IMR-90 (cell line): ENCODE data around the gene IRAK2. TPM values are rescaled to one million over a fixed set of nuclear protein-coding genes. Genes with fewer than 3 reads are reported as not detected.

Source experiments
- ATAC-seq: fragments of 200-7000 bp; cut with Tn5 transposase; 2 replicates; pipeline ENCODE4 v1.9.1; 2020; ENCODE audit warnings: low read depth, mild to moderate bottlenecking, moderate library complexity
- BruUV-seq: library from RNA; stranded (reverse); fragments of 400-500 nt; replicated peaks from 2 replicates; lab custom pipeline; 2021; lab: Mats Ljungman, UMichigan
- CTCF ChIA-PET: fragments of 300-600 bp; formaldehyde crosslinking; extraction: SDS; loops from one replicate; lab custom pipeline; 2021; ENCODE audit warnings: antibody characterized with exemption; lab: Yijun Ruan, JAX
- POLR2A ChIA-PET: fragments of 300-600 bp; sonication (Branson Sonifier 250); formaldehyde crosslinking; loops from one replicate; lab custom pipeline; 2022; ENCODE audit warnings: antibody characterized with exemption; ENCODE audit not compliant: unreplicated experiment; lab: Charles Lee
- DNase-seq: peaks from one replicate; pipeline ENCODE4 v3.0.0; 2013
- H2AFZ ChIP-seq: replicated peaks from 2 replicates; pipeline ENCODE3; 2013; ENCODE audit warnings: low read length, mild to moderate bottlenecking; ENCODE audit not compliant: poor library complexity
- H2AK5ac ChIP-seq: 2 replicates; pipeline ENCODE4 v1.6.1; 2013; ENCODE audit warnings: low read depth, low read length, inconsistent platforms
- H2AK9ac ChIP-seq: replicated peaks from 2 replicates; pipeline ENCODE3; 2013; ENCODE audit warnings: mild to moderate bottlenecking, low read depth, low read length, moderate library complexity; ENCODE audit not compliant: poor library complexity
- H2BK120ac ChIP-seq: 2 replicates; pipeline ENCODE4 v1.6.1; 2013; ENCODE audit warnings: low read depth, low read length, inconsistent platforms
- H2BK15ac ChIP-seq: 3 replicates; pipeline ENCODE4 v1.6.1; 2013; ENCODE audit warnings: low read depth, low read length, inconsistent platforms
- H2BK20ac ChIP-seq: 2 replicates; pipeline ENCODE4 v1.6.1; 2013; ENCODE audit warnings: low read depth, mild to moderate bottlenecking, inconsistent platforms, low read length, moderate library complexity
- H2BK5ac ChIP-seq: 2 replicates; pipeline ENCODE4 v1.6.1; 2013; ENCODE audit warnings: mild to moderate bottlenecking, low read depth, low read length, inconsistent platforms; ENCODE audit not compliant: poor library complexity, severe bottlenecking
- H3K14ac ChIP-seq: replicated peaks from 2 replicates; pipeline ENCODE4 v1.6.1; 2013; ENCODE audit warnings: low read depth, low read length, inconsistent platforms
- H3K18ac ChIP-seq: 2 replicates; pipeline ENCODE4 v1.6.1; 2013; ENCODE audit warnings: low read depth, low read length, control low read depth
- H3K23ac ChIP-seq: 2 replicates; pipeline ENCODE4 v1.6.1; 2013; ENCODE audit warnings: low read depth, low read length, inconsistent platforms
- H3K27ac ChIP-seq: 2 replicates; pipeline ENCODE4 v1.5.1; 2013; ENCODE audit warnings: mild to moderate bottlenecking, control low read depth, low read length; ENCODE audit not compliant: insufficient read depth
- H3K27me3 ChIP-seq: 2 replicates; pipeline ENCODE4 v1.6.1; 2013; ENCODE audit warnings: low read length; ENCODE audit not compliant: control insufficient read depth, insufficient read depth
- H3K36me3 ChIP-seq: 2 replicates; pipeline ENCODE4 v1.6.1; 2013; ENCODE audit warnings: low read length, mixed read lengths; ENCODE audit not compliant: control insufficient read depth, insufficient read depth
- H3K4ac ChIP-seq: 2 replicates; pipeline ENCODE4 v1.6.1; 2013; ENCODE audit warnings: low read depth, low read length, inconsistent platforms
- H3K4me1 ChIP-seq: 2 replicates; pipeline ENCODE4 v1.6.1; 2013; ENCODE audit warnings: low read length, mixed read lengths; ENCODE audit not compliant: control insufficient read depth, insufficient read depth
- H3K4me2 ChIP-seq: 2 replicates; pipeline ENCODE4 v1.6.1; 2013; ENCODE audit warnings: low read depth, mild to moderate bottlenecking, control low read depth, low read length, moderate library complexity
- H3K4me3 ChIP-seq: 2 replicates; pipeline ENCODE4 v1.5.1; 2013; ENCODE audit warnings: low read depth, mild to moderate bottlenecking, control low read depth, low read length, moderate library complexity; ENCODE audit not compliant: insufficient read depth
- H3K56ac ChIP-seq: 2 replicates; pipeline ENCODE4 v1.6.1; 2013; ENCODE audit warnings: low read length, inconsistent platforms; ENCODE audit not compliant: insufficient read depth; ENCODE audit errors: extremely low read depth
- H3K79me1 ChIP-seq, 2 experiments: 2 replicates each; pipeline ENCODE4 v1.6.1; 2013; ENCODE audit warnings: low read length in 2 of 2, inconsistent platforms in 1 of 2, low read depth in 1 of 2
- H3K9ac ChIP-seq: 2 replicates; pipeline ENCODE4 v1.6.1; 2013; ENCODE audit warnings: low read depth, low read length, control low read depth
- H3K9me1 ChIP-seq: 2 replicates; pipeline ENCODE4 v1.6.1; 2013; ENCODE audit warnings: low read length, inconsistent platforms; ENCODE audit not compliant: insufficient read depth
- H3K9me3 ChIP-seq: 2 replicates; pipeline ENCODE4 v1.6.1; 2013; ENCODE audit warnings: low read length; ENCODE audit not compliant: control insufficient read depth, insufficient read depth
- H4K20me1 ChIP-seq: 2 replicates; pipeline ENCODE4 v1.6.1; 2013; ENCODE audit warnings: low read length, inconsistent platforms; ENCODE audit not compliant: insufficient read depth
- H4K5ac ChIP-seq: 2 replicates; pipeline ENCODE4 v1.6.1; 2013; ENCODE audit warnings: mild to moderate bottlenecking, low read depth, low read length, control low read depth
- H4K8ac ChIP-seq, 2 experiments: 2 replicates each; pipeline ENCODE4 v1.6.1; 2013; ENCODE audit warnings: low read depth in 2 of 2, low read length in 2 of 2, control low read depth in 1 of 2, inconsistent platforms in 1 of 2
- H4K91ac ChIP-seq: 2 replicates; pipeline ENCODE4 v1.6.1; 2013; ENCODE audit warnings: low read depth, low read length, inconsistent platforms; ENCODE audit not compliant: insufficient read depth
- CHD1 ChIP-seq: IDR thresholded peaks from 2 replicates; pipeline ENCODE4 v1.6.1; 2012; ENCODE audit warnings: low read depth, low read length, improper control_type of control experiment
- FOS ChIP-seq: fragments of 150-350 bp; IDR thresholded peaks from 2 replicates; pipeline ENCODE4 v1.6.1; 2016; ENCODE audit warnings: low read depth, low read length
- MAFK ChIP-seq: IDR thresholded peaks from 2 replicates; pipeline ENCODE4 v1.6.1; 2012; ENCODE audit warnings: low read depth, low read length, improper control_type of control experiment
- MAZ ChIP-seq: IDR thresholded peaks from 2 replicates; pipeline ENCODE4 v1.6.1; 2012; ENCODE audit warnings: low read depth, mild to moderate bottlenecking, low read length, improper control_type of control experiment, moderate library complexity, borderline replicate concordance
- MXI1 ChIP-seq: IDR thresholded peaks from 2 replicates; pipeline ENCODE4 v1.6.1; 2012; ENCODE audit warnings: low read depth, mild to moderate bottlenecking, low read length, moderate library complexity, borderline replicate concordance
- POLR2A ChIP-seq: IDR thresholded peaks from 2 replicates; pipeline ENCODE4 v1.6.1; 2012; ENCODE audit warnings: mild to moderate bottlenecking, low read depth, low read length
- RAD21 ChIP-seq: IDR thresholded peaks from 2 replicates; pipeline ENCODE4 v1.6.1; 2012; ENCODE audit warnings: low read length, improper control_type of control experiment
- RCOR1 ChIP-seq: IDR thresholded peaks from 2 replicates; pipeline ENCODE4 v1.6.1; 2012; ENCODE audit warnings: mild to moderate bottlenecking, low read length, improper control_type of control experiment; ENCODE audit not compliant: insufficient replicate concordance
- RFX5 ChIP-seq: IDR thresholded peaks from 2 replicates; pipeline ENCODE4 v1.8.0; 2012; ENCODE audit warnings: low read depth, mild to moderate bottlenecking, low read length, moderate library complexity
- SMC3 ChIP-seq: fragments of 150-350 bp; IDR thresholded peaks from 2 replicates; pipeline ENCODE4 v1.6.1; 2016; ENCODE audit warnings: low read depth, mild to moderate bottlenecking, antibody characterized with exemption, low read length, moderate library complexity
- USF2 ChIP-seq: fragments of 150-350 bp; IDR thresholded peaks from 2 replicates; pipeline ENCODE4 v1.6.1; 2017; ENCODE audit warnings: mild to moderate bottlenecking, antibody characterized with exemption, low read length, low read depth
- WGBS, 2 experiments: methylation state at CpG; one replicate each; pipeline versions ENCODE4 v1.1.5 to v1.1.7; 2013; ENCODE audit warnings: missing lambda C conversion rate in 2 of 2; ENCODE audit not compliant: insufficient read length in 1 of 2; ENCODE audit errors: extremely low coverage in 2 of 2; 5-methylcytosine and 5-hydroxymethylcytosine counted together
- dilution Hi-C: fragments of 300-500 bp; cut with HindIII; formaldehyde crosslinking; loops from one replicate; pipeline ENCODE4 v1.14.3; 2018; ENCODE audit warnings: low sequenced_read_pairs; ENCODE audit not compliant: unreplicated experiment
- in situ Hi-C: fragments of 300-500 bp; cut with MboI; formaldehyde crosslinking; loops from 3 replicates; pipeline ENCODE4 v1.14.3; 2019; ENCODE audit warnings: low sequenced_read_pairs, inconsistent platforms, mixed read lengths
- intact Hi-C: fragments of 100-400 bp; cut with micrococcal nuclease; formaldehyde crosslinking; loops from 2 replicates; pipeline ENCODE4 v1.10.0; 2022
- polyA plus RNA-seq, 3 experiments: library from polyadenylated mRNA; depleted of rRNA; stranded (reverse); fragments of >200 nt; gene quantifications; 2 replicates each; pipeline ENCODE4 v1.2.3, GENCODE V29; 2012; ENCODE audit warnings: low replicate concordance in 1 of 3
- total RNA-seq: library from RNA; depleted of rRNA; stranded (reverse); fragments of >200 nt; gene quantifications from 2 replicates; pipeline ENCODE4 v1.2.3, GENCODE V29; 2012
- TF ChIP-seq, protein P1 (sequence below): conservative IDR thresholded peaks from 2 replicates; pipeline ENCODE4 v1.5.1; 2012; ENCODE audit warnings: mild to moderate bottlenecking, low read depth, low read length, improper control_type of control experiment

Gene IRAK2
- total and polyA plus RNA-seq, 2 of the 4 experiments (the other 2 are of a cell fraction), result 6.9 to 8.1 TPM

DNA sequence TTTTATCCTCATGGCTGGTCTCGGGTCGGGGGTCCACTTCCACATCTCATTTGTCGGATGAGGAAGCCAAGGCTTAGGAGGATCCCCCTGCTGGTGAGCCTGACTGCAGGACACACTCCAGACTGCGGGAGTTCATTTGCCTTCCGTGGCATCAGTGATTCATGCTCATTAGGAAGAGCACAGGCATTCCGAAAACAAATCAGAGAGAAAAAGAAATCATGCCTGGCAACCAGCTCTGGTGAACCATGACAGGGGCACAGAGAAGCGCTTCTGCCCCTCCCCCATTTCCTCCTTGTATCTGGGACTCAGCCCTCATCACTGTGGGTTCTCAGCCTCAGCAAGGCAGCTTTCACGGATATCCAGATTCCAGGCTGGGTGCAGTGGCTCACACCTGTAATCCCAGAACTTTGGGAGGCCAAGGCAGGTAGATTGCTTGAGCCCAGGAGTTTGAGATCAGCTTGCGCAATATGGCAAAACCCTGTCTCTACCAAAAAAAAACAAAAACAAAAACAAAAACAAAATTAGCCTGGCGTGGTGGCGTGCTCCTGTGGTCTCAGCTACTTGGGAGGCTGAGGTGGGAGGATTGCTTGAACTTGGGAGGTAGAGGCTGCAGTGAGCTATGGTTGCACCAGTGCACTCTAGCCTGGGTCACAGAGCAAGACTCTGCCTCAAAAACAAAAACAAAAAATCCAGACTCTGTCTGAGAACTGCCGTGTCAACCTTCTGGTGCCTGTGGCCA is 28.4 kb downstream of the IRAK2 start (continued):
- TF ChIP-seq CHD1, result no peak
- TF ChIP-seq SMC3, result peak; percentile 51
- TF ChIP-seq POLR2A, result no peak

- peak overlapping the region; percentile 41 for H4K5ac ChIP-seq
- CTCF ChIA-PET, result interaction anchor here (1.7 kb wide), 1 partner anchor 14 kb away, joined by 5 read pairs; no protein-coding TSS in a partner anchor
- peak overlapping the region; percentile 90 for H2BK20ac ChIP-seq
- H2AK5ac ChIP-seq, result peak overlapping the region; percentile 83
- H3K56ac ChIP-seq, result no peak overlapping the region; the same call in 1 of the 2 replicates
- H2AFZ ChIP-seq, result peak overlapping the region; percentile 45
- peaks cover 43% of the 10 kb centered on the region for H3K4me1 ChIP-seq
- H3K27ac ChIP-seq, result 0 out of 2 replicates have a peak overlapping the region, but pooled peaks have one; percentile 9
- H3K9me3 ChIP-seq, result no peaks in the 10 kb centered on the region
- TF ChIP-seq USF2, result no peak
- no peak for TF ChIP-seq POLR2A
- TF ChIP-seq RCOR1, result no peak
- no peak for TF ChIP-seq FOS
- no peak for TF ChIP-seq SMC3
- no peak for TF ChIP-seq MAZ
- no peak for TF ChIP-seq CHD1
- TF ChIP-seq, protein P1, sequence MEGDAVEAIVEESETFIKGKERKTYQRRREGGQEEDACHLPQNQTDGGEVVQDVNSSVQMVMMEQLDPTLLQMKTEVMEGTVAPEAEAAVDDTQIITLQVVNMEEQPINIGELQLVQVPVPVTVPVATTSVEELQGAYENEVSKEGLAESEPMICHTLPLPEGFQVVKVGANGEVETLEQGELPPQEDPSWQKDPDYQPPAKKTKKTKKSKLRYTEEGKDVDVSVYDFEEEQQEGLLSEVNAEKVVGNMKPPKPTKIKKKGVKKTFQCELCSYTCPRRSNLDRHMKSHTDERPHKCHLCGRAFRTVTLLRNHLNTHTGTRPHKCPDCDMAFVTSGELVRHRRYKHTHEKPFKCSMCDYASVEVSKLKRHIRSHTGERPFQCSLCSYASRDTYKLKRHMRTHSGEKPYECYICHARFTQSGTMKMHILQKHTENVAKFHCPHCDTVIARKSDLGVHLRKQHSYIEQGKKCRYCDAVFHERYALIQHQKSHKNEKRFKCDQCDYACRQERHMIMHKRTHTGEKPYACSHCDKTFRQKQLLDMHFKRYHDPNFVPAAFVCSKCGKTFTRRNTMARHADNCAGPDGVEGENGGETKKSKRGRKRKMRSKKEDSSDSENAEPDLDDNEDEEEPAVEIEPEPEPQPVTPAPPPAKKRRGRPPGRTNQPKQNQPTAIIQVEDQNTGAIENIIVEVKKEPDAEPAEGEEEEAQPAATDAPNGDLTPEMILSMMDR, result no peak
- TF ChIP-seq RAD21, result no peak
- TF ChIP-seq RFX5, result no peak
- no peak for TF ChIP-seq MAFK
- TF ChIP-seq MXI1, result no peak
- H3K27me3 ChIP-seq, result no peaks in the 10 kb centered on the region
- in situ Hi-C loops (no loop called here), dilution Hi-C loops (no loop called here), intact Hi-C loops (no loop called here)
- DNase-seq (no peak), ATAC-seq (no peak)
- peaks cover 21 to 69% of the 10 kb centered on the region in 2 experiments for H3K79me1 ChIP-seq
- H2BK5ac ChIP-seq, result peak overlapping the region; percentile 80
- no peak overlapping the region for H3K4me2 ChIP-seq
- no peaks in the 10 kb centered on the region for H3K36me3 ChIP-seq
- peaks cover 53% of the 10 kb centered on the region for H3K9me1 ChIP-seq
- POLR2A ChIA-PET, result no interaction called here
- no peak overlapping the region for H3K9ac ChIP-seq
- H2BK120ac ChIP-seq, result peak overlapping the region; percentile 91
- H4K8ac ChIP-seq, result peak overlapping the region; percentile 78
- peak overlapping the region; percentile 46 for H3K23ac ChIP-seq
- peak overlapping the region; percentile 74 for H3K14ac ChIP-seq
- BruUV-seq, result no TSS peak
- H2BK15ac ChIP-seq, result peak overlapping the region; percentile 94
- H3K18ac ChIP-seq, result peak overlapping the region; percentile 49
- 0 out of 2 replicates have a peak, but pooled peaks cover 3% of the 10 kb centered on the region for H4K20me1 ChIP-seq
- H3K4ac ChIP-seq, result peak overlapping the region; percentile 94
- peak overlapping the region; percentile 82 for H4K91ac ChIP-seq
- 95% methylated on average over 4 of the region's 14 CpGs; no CpG with 5 or more reads in 1 of the 2 experiments for WGBS, 2 experiments
- peak overlapping the region; percentile 88 for H2AK9ac ChIP-seq
- H3K4me3 ChIP-seq, result no peak overlapping the region
These were observed 29.1 kb downstream of the IRAK2 start for GRCh38 chr3:10193692-10194327.
